GM10266 (cell line): ENCODE data around the gene KRTAP10-3.
"Not testable (repeated sequence)": the region's sequence is repeated elsewhere in the genome, so short reads cannot be mapped to it uniquely, and the experiment has no call there.

ENCODE experiments used
- DNase-seq: peaks from one replicate; pipeline ENCODE4 v3.0.0; 2012; ENCODE audit errors: extremely low spot score
- TF ChIP-seq, protein P1 (sequence below): IDR thresholded peaks from 2 replicates; pipeline ENCODE4 v1.5.1; 2012; ENCODE audit warnings: mild to moderate bottlenecking, low read depth; ENCODE audit not compliant: control insufficient read depth, insufficient read depth; ENCODE audit errors: missing control alignments

KRTAP10-3 gene

GRCh38 chr21:44592446-44593311 is 34.1 kb upstream of the KRTAP10-3 start, which contains the start of gene KRTAP10-6:
KRTAP10-6 (minus strand) TSS chr21:44592505; CDS start chr21:44592484, 21 bp downstream.
- no peak for DNase-seq
- TF ChIP-seq, protein P1, sequence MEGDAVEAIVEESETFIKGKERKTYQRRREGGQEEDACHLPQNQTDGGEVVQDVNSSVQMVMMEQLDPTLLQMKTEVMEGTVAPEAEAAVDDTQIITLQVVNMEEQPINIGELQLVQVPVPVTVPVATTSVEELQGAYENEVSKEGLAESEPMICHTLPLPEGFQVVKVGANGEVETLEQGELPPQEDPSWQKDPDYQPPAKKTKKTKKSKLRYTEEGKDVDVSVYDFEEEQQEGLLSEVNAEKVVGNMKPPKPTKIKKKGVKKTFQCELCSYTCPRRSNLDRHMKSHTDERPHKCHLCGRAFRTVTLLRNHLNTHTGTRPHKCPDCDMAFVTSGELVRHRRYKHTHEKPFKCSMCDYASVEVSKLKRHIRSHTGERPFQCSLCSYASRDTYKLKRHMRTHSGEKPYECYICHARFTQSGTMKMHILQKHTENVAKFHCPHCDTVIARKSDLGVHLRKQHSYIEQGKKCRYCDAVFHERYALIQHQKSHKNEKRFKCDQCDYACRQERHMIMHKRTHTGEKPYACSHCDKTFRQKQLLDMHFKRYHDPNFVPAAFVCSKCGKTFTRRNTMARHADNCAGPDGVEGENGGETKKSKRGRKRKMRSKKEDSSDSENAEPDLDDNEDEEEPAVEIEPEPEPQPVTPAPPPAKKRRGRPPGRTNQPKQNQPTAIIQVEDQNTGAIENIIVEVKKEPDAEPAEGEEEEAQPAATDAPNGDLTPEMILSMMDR, result no peak

GRCh38 chr21:44591801-44592130 is 33.2 kb upstream of the KRTAP10-3 start:
- DNase-seq, result not testable (repeated sequence)

- DNase-seq, result not testable (repeated sequence)
These were observed 32.6 kb upstream of the KRTAP10-3 start for GRCh38 chr21:44590897-44591800.

- no peak for DNase-seq
- TF ChIP-seq, protein P1, result no peak
These were observed 31.7 kb upstream of the KRTAP10-3 start for GRCh38 chr21:44590311-44590721.

- TF ChIP-seq, protein P1, result no peak
- DNase-seq, result no peak
These were observed 31.2 kb upstream of the KRTAP10-3 start for GRCh38 chr21:44589586-44590305.

GRCh38 chr21:44589094-44589493 is 30.5 kb upstream of the KRTAP10-3 start:
- DNase-seq, result no peak

GRCh38 chr21:44585892-44586291 is 27.3 kb upstream of the KRTAP10-3 start:
- TF ChIP-seq, protein P1, result no peak
- no peak for DNase-seq

More at GRCh38 chr21:44589094-44589493, 30.5 kb upstream of the KRTAP10-3 start:
- TF ChIP-seq, protein P1, result no peak
